Panc1 (cell line): Measurements from ENCODE around the gene SPTLC2.

Experiments used
- CTCF ChIP-seq: fragments of 450-650 bp; IDR thresholded peaks from 2 replicates; pipeline ENCODE4 v1.5.1; 2017; ENCODE audit warnings: mild to moderate bottlenecking
- POLR2AphosphoS5 ChIP-seq: IDR thresholded peaks from 2 replicates; pipeline ENCODE4 v1.6.1; 2012; ENCODE audit warnings: mild to moderate bottlenecking, low read depth, low read length, moderate library complexity
- REST ChIP-seq, 2 experiments: IDR thresholded peaks; 2 replicates each; pipeline ENCODE4 v1.6.1; 2011 to 2012; ENCODE audit warnings: low read depth in 2 of 2, control low read depth in 1 of 2, low read length in 1 of 2, mild to moderate bottlenecking in 1 of 2, moderate library complexity in 1 of 2; ENCODE audit not compliant: insufficient read depth in 1 of 2
- SIN3A ChIP-seq: IDR thresholded peaks from 2 replicates; pipeline ENCODE4 v1.6.1; 2012; ENCODE audit warnings: low read depth, mild to moderate bottlenecking, low read length, moderate library complexity, borderline replicate concordance; ENCODE audit not compliant: insufficient read depth
- TCF7L2 ChIP-seq: IDR thresholded peaks from 2 replicates; pipeline ENCODE4 v1.6.1; 2011; ENCODE audit warnings: mild to moderate bottlenecking, low read depth, low read length, inconsistent platforms

- TF ChIP-seq REST (IDR thresholded peaks at IDR 0.05; ENCODE audit: insufficient read depth in 1 of 2, low read depth in 2 of 2, low read length in 1 of 2) = no peak
- TF ChIP-seq CTCF = no peak
- TF ChIP-seq POLR2AphosphoS5 = no peak
- TF ChIP-seq SIN3A = no peak
- TF ChIP-seq TCF7L2 = no peak
These were observed 107.6 kb downstream of the SPTLC2 start for GRCh38 chr14:77508876-77509275.
